K562 (cell line): ENCODE measurements around the gene HCRTR2.

ENCODE experiments used
- HDAC2 ChIP-seq: fragments of 450-650 bp; IDR thresholded peaks from 2 replicates; pipeline ENCODE4 v1.6.1; 2016; ENCODE audit warnings: mild to moderate bottlenecking
- ZFX ChIP-seq: sonication (generic); formaldehyde crosslinking; IDR thresholded peaks from 2 replicates; pipeline ENCODE4 v1.8.0; 2022; ENCODE audit warnings: mild to moderate bottlenecking, missing genetic modification reagents, moderate library complexity
- ZNF239 ChIP-seq: fragments of 250-450 bp; sonication (Bioruptor Pico); IDR thresholded peaks from 2 replicates; pipeline ENCODE4 v1.4.0; 2020; ENCODE audit warnings: mild to moderate bottlenecking
- TF ChIP-seq, protein P1 (sequence below): IDR thresholded peaks from 3 replicates; pipeline ENCODE4 v1.6.1; 2011; ENCODE audit warnings: borderline replicate concordance, mild to moderate bottlenecking; ENCODE audit not compliant: insufficient read length, insufficient read depth
- TF ChIP-seq, protein P2 (sequence below): fragments of 450-650 bp; formaldehyde crosslinking; conservative IDR thresholded peaks from 2 replicates; pipeline ENCODE4 v1.4.0; 2022; ENCODE audit warnings: mild to moderate bottlenecking, missing genetic modification characterization

DNA sequence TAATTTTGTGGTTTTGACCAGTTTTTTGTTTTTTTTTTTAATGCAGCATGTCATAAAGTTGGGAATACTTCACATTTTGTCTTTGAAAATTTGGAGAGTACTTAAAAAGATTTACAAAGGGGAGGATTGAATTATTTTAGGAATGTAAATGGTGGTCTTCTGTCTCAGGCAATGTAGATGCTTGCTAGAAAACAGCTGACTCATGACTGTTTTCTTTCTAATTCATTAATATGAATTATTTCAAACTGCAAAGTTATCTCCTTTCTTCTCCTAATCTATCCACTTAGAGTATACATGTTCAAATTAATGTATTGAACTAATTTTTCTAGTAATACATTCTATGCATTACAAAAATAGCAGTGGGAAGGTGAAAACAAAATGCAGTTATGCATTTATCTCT is 24.9 kb downstream of the HCRTR2 start:
- no peak for TF ChIP-seq HDAC2
- TF ChIP-seq ZFX (CRISPR knock-in tag) = no peak
- TF ChIP-seq, protein P1, sequence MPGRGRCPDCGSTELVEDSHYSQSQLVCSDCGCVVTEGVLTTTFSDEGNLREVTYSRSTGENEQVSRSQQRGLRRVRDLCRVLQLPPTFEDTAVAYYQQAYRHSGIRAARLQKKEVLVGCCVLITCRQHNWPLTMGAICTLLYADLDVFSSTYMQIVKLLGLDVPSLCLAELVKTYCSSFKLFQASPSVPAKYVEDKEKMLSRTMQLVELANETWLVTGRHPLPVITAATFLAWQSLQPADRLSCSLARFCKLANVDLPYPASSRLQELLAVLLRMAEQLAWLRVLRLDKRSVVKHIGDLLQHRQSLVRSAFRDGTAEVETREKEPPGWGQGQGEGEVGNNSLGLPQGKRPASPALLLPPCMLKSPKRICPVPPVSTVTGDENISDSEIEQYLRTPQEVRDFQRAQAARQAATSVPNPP = no peak
- no peak for TF ChIP-seq ZNF239 (CRISPR knock-in tag)
- TF ChIP-seq, protein P2, sequence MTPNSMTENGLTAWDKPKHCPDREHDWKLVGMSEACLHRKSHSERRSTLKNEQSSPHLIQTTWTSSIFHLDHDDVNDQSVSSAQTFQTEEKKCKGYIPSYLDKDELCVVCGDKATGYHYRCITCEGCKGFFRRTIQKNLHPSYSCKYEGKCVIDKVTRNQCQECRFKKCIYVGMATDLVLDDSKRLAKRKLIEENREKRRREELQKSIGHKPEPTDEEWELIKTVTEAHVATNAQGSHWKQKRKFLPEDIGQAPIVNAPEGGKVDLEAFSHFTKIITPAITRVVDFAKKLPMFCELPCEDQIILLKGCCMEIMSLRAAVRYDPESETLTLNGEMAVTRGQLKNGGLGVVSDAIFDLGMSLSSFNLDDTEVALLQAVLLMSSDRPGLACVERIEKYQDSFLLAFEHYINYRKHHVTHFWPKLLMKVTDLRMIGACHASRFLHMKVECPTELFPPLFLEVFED (CRISPR knock-in tag) = no peak
